Body of pancreas (tissue), 4 donors: ENCODE measurements around the gene LAMA4. TPM values are rescaled to one million over a fixed set of nuclear protein-coding genes. Genes with fewer than 3 reads are reported as not detected.

ENCODE experiments used
- ATAC-seq: fragments of 150-250 bp; one replicate; pipeline ENCODE4 v1.9.1; 2016
- DNase-seq, 4 donors: peaks; one replicate each; pipeline ENCODE4 v3.0.0-alpha.2; 2019
- H3K27ac ChIP-seq, 4 donors: fragments of 200-600 bp; sonication (generic); 1 replicate in 3 of 4; 2 replicates in 1 of 4; pipeline versions ENCODE4 v1.5.1 to v1.6.1; 2016 to 2019; ENCODE audit warnings: mild to moderate bottlenecking in 1 of 4, mixed read lengths in 1 of 4, moderate library complexity in 1 of 4
- H3K27me3 ChIP-seq, 2 donors: fragments of 200-600 bp; sonication (generic); one replicate each; pipeline ENCODE4 v1.6.0; 2016; ENCODE audit warnings: mild to moderate bottlenecking in 1 of 2
- H3K36me3 ChIP-seq, 2 donors: fragments of 200-600 bp; sonication (generic); replicated peaks in 1 of 2; 2 replicates each; pipeline ENCODE4 v1.5.1; 2016; ENCODE audit warnings: low read depth in 2 of 2; ENCODE audit not compliant: insufficient read depth in 1 of 2
- H3K4me1 ChIP-seq: fragments of 200-600 bp; sonication (generic); one replicate; pipeline ENCODE4 v1.6.0; 2016
- H3K4me3 ChIP-seq, 2 donors: fragments of 200-600 bp; sonication (generic); 1 replicate in 1 of 2; 2 replicates in 1 of 2; pipeline ENCODE4 v1.5.1; 2016 to 2019
- H3K9me3 ChIP-seq, 3 donors: fragments of 200-600 bp; sonication (generic); 1 replicate in 2 of 3; 2 replicates in 1 of 3; pipeline ENCODE4 v1.5.1; 2016
- CTCF ChIP-seq, 7 experiments: fragments of 450-650 bp in 4 of 7; fragments of 200-600 bp in 3 of 7; sonication (generic) in 3 of 7; IDR thresholded peaks; one replicate each; pipeline ENCODE4 v1.5.1; 2016 to 2019; ENCODE audit warnings: antibody characterized with exemption in 7 of 7
- POLR2A ChIP-seq, 3 donors: fragments of 450-650 bp; IDR thresholded peaks; one replicate each; pipeline ENCODE4 v1.6.1; 2016; ENCODE audit warnings: antibody characterized with exemption in 3 of 3, mild to moderate bottlenecking in 2 of 3
- WGBS, 2 donors: methylation state at CpG; one replicate each; pipeline ENCODE4 v1.1.5; 2017; 5-methylcytosine and 5-hydroxymethylcytosine counted together
- intact Hi-C: fragments of 100-400 bp; cut with DNase I; formaldehyde crosslinking; loops from one replicate; pipeline ENCODE4 v1.15.1; 2023
- total RNA-seq, 2 donors: library from RNA; depleted of rRNA; stranded (reverse); fragments of >200 nt; gene quantifications; one replicate each; pipeline ENCODE4 v1.1.0, GENCODE V29; 2016

The LAMA4 gene
- total RNA-seq, 2 donors from 2014 or later, result 10.6 to 27.0 TPM

- ATAC-seq, result no peak
- no peak for DNase-seq
- Histone ChIP-seq H3K4me3 (no peak overlapping the region), H3K27me3 (no peaks in the 10 kb centered on the region), H3K27ac (no peak overlapping the region), H3K36me3 (no peaks in the 10 kb centered on the region), H3K9me3 (no peaks in the 10 kb centered on the region), H3K4me1 (no peaks in the 10 kb centered on the region)
- intact Hi-C loops, result no loop called here
- TF ChIP-seq POLR2A (IDR thresholded peaks at IDR 0.05) (no peak), CTCF (IDR thresholded peaks at IDR 0.05) (no peak)
- 71 to 73% methylated on average over 3 of the region's 3 CpGs for WGBS, 2 donors
Measured at GRCh38 chr6:112199001-112199403, 55.4 kb downstream of the LAMA4 start.

GRCh38 chr6:112198582-112198981 lies 55.8 kb downstream of the LAMA4 start:
- TF ChIP-seq POLR2A (IDR thresholded peaks at IDR 0.05) (no peak), CTCF (IDR thresholded peaks at IDR 0.05) (no peak)
- H3K36me3 ChIP-seq, result no peaks in the 10 kb centered on the region
- no peaks in the 10 kb centered on the region for H3K9me3 ChIP-seq
- no peak overlapping the region for H3K27ac ChIP-seq
- intact Hi-C loops, result no loop called here
- 57 to 61% methylated on average over 4 of the region's 4 CpGs for WGBS, 2 donors
- H3K4me1 ChIP-seq, result no peaks in the 10 kb centered on the region
- DNase-seq (no peak), ATAC-seq (no peak)
- H3K4me3 ChIP-seq, result no peak overlapping the region
- no peaks in the 10 kb centered on the region for H3K27me3 ChIP-seq

GRCh38 chr6:112197636-112198035 lies 56.7 kb downstream of the LAMA4 start:
- Histone ChIP-seq H3K9me3 (no peaks in the 10 kb centered on the region), H3K36me3 (no peaks in the 10 kb centered on the region), H3K27ac (no peak overlapping the region), H3K4me3 (no peak overlapping the region), H3K4me1 (no peaks in the 10 kb centered on the region), H3K27me3 (no peaks in the 10 kb centered on the region)
- intact Hi-C loops, result no loop called here
- ATAC-seq (no peak), DNase-seq (no peak)
- 87 to 89% methylated on average over 2 of the region's 2 CpGs for WGBS, 2 donors
- TF ChIP-seq CTCF (IDR thresholded peaks at IDR 0.05), result no peak
- no peak for TF ChIP-seq POLR2A (IDR thresholded peaks at IDR 0.05)

GRCh38 chr6:112196306-112196705 lies 58.1 kb downstream of the LAMA4 start:
- Histone ChIP-seq H3K4me1 (no peaks in the 10 kb centered on the region), H3K27ac (no peak overlapping the region), H3K9me3 (no peaks in the 10 kb centered on the region), H3K27me3 (no peaks in the 10 kb centered on the region), H3K36me3 (no peaks in the 10 kb centered on the region), H3K4me3 (no peak overlapping the region)
- 24 to 48% methylated on average over 1 of the region's 1 CpG for WGBS, 2 donors
- DNase-seq, result no peak
- no peak for TF ChIP-seq CTCF (IDR thresholded peaks at IDR 0.05)
- TF ChIP-seq POLR2A (IDR thresholded peaks at IDR 0.05), result no peak
- ATAC-seq, result no peak
- intact Hi-C loops, result no loop called here

GRCh38 chr6:112195166-112195565 lies 59.2 kb downstream of the LAMA4 start:
- intact Hi-C loops, result no loop called here
- Histone ChIP-seq H3K36me3 (no peaks in the 10 kb centered on the region), H3K9me3 (no peaks in the 10 kb centered on the region), H3K4me1 (no peaks in the 10 kb centered on the region), H3K27ac (no peak overlapping the region), H3K4me3 (no peak overlapping the region), H3K27me3 (no peaks in the 10 kb centered on the region)
- DNase-seq, result no peak
- TF ChIP-seq CTCF (IDR thresholded peaks at IDR 0.05) (no peak), POLR2A (IDR thresholded peaks at IDR 0.05) (no peak)
- no peak for ATAC-seq
- WGBS, 2 donors, result 69 to 70% methylated on average over 3 of the region's 3 CpGs
